HG02642 (cell line): ENCODE measurements around the gene ESR1.

Experiments used
- ATAC-seq: cut with Tn5 transposase; IDR thresholded peaks from one replicate; pipeline ENCODE4 v1.9.1; 2021; ENCODE audit warnings: mild to moderate bottlenecking; ENCODE audit not compliant: unreplicated experiment, poor library complexity

Gene ESR1

DNA sequence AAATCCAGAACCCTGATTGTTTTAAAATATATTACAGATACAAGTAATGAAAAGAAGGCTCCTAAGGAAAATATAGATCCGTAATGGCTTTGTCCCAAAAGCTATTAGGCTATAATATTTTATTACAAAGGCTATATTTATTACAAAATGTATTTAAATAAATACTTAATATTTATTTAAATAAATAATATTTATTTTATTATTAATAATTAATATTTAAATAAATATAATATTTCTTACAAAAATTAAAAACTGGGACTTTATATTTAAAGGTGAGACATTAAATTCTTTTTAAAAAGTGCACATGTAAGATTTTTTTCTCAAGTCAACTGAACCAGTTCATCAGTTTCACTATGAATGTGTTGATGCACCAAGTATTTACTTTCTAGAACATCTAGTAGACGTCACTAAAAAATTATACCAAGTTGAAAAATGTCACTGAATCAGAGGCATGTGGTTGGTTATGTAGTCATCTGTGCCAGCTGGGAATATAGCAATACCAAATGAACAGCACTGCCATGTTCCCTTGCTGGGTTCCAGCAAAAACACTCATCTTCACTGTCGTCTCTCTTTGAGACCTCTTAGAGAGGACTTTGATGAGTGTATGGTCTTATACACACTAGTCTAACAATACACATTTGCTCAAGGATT lies 278.9 kb downstream of the ESR1 start:
- ATAC-seq = no peak

DNA sequence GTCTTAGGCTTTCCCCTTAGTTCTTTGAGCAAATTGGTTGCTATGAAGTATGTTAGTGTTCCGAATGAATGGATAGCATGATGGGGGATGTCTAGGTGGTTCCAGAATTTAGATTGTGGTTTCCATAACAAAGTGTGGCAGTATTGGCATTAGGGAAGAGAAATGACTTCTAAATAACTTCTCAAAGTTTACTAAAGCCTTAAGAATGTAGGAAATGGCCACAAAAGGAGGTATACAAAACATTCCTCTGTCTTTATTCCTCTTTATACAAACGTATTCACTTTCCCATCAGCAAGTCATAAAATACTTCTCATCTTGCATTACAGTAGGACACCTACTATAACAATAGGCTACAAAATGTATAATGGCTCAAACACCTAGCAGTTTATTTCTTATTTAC lies 279.6 kb downstream of the ESR1 start:
- no peak for ATAC-seq

DNA sequence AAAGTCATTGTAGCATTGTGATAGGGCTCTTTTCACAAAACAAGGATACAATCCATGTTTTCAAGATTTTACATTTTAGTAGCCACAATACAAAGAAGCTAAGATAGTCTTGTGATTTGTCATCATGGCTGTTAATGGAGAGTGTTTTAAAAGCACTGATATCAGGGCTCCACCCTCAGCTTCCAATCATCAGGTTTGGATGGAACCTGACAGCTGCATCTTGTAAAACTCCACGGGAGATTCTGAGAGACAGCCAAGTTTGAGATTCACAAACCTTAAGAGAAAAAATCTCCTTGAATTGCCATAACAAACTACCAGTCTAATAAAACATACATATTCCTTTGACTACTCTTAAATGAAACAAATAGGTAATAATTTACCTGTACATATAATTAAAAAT lies 280.2 kb downstream of the ESR1 start:
- ATAC-seq = no peak

DNA sequence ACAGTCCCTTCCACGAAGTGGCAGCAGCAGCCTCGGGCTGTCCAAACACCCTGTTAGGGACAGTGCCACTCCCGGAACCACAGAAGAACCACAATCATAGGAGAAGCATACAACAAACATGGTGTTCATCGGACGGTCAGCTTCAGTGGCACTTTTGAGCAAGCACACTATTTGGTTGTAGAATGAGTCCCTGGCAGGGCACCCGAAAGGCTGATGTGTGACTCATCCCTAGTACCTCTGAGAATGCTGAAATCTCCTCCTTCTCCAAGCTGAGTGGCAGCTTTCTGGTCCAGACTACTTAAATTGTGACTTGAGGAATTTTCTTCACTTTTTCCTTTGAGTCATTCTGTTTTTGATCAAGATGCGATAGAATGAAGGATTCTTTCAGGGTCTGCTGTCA lies 282.5 kb downstream of the ESR1 start:
- ATAC-seq = no peak

DNA sequence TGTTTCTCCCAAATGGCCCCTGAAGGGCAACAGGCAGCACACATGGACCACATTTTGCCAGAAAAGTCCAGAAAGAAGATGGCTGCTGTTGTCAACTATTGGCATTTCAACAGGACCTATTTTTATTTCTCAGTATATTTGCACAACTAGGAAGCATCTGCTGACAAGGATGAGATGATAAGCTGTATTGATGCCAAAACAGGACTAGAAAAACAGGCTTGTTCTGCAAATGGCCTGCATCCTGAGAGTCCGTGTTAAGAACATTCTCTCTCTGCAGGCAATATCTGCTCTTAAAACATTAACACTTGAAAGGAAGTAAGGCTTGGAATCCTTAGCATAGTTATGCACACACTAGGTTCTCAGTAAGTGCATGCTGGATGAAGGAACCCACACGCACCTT lies 283.7 kb downstream of the ESR1 start:
- no peak for ATAC-seq

DNA sequence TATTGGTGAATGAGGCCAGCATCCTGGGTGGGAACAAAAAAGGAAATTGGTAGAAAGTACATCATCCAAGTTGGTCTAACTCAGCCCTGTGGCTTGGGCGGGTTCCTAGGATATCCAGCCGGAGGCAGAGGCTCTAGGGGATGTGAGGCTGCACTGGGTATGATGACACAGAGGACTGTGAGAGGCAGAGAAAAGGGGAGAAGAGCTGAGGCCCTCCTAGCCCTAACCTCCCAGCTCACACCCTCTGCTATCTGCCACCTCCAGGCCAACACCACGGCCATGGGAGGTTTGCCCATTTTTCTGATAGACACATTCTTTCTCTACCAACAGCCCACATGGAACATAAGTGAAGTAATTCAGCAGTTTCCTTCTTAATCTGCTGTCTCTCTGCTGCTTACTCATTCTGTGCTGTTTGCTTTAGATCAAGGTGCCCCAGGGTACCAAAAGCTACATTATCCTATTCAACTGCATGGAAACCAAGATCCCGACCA lies 284.4 kb downstream of the ESR1 start:
- no peak for ATAC-seq

DNA sequence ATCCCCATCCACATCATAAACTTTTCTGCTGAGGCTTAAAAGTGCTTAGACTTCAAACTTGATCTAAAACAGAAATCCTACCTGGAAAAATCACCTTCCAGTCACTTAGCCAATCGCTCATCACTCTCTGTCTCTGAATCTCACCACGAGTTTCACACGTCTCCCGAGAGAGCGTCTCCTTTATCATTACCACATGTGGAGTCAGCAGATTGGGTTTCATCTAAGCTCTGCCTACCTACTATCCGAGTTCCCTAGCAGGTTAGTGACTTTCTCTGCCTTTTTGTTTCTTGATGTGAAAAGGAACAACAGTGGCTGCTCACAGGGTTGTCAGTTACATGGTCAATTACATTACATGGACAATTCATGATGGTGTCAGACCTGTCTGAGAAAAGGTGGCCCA lies 286.2 kb downstream of the ESR1 start:
- no peak for ATAC-seq

DNA sequence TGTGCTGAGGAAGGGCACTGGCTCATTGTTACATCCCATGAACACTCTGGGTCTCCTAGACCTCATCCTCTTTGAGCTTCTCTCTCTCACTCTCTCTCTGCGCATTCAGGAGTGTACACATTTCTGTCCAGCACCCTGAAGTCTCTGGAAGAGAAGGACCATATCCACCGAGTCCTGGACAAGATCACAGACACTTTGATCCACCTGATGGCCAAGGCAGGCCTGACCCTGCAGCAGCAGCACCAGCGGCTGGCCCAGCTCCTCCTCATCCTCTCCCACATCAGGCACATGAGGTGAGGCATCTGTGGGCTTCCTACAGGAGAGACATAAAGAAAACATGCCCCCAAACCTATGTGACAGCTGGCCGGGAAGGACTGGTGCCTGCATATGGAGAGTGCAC lies 286.8 kb downstream of the ESR1 start:
- ATAC-seq = no peak

DNA sequence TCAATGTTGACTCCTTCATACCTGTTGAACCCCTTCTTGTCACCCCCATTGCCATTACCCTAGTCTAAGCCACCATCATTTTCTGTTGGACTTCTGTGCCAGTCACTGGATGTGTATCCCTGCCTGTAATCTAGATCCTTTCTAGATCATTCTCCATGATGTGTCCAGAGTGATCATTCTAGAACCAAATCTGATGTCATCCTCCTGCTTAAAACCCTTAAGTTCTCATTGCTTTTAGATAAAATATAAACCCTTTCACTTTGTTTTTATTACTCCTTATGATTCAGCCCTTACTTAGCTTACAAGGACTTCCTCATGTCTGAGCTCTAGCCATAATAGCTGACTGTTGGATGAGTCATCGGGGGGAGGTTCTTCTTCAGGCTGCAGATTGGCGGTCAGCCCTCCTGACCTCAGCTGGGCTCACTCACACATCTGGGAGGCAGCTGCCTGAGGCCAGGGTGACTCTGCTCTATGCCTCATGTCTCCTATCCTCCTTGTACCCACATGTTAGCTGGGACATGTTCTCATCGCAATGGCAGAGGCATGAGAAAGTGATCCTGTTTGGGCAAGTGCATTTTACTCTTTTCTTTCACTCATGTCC lies 287.6 kb downstream of the ESR1 start:
- no peak for ATAC-seq

DNA sequence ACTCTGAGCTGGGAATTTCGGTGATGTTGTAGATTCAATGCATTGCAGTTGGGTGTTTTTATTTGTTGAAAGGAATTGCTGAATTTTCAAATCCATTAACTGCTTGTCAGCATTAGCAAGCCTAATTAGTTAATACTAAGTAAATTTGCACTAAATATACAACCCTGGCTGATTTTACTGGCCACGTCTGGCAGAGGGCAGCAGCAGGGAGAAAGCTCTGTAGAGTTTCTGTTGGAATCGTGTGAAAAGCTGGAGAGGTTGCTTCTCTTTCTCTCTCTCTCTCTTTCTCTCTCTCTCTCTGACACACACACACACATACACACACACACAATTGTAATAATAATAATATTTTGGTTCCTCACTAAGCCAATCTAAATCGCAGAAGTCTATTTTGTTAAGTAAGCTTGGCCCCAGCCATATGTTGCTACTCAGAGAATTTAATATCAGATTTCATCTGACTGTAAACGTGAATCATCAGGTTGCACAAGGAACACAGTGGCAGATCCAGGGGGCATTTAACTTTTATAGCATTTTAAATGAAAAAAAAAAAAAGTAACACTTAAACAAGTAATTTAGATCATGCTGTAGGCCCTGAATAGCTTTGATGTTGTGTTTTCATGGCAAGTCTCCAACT lies 289.5 kb downstream of the ESR1 start:
- ATAC-seq = no peak

DNA sequence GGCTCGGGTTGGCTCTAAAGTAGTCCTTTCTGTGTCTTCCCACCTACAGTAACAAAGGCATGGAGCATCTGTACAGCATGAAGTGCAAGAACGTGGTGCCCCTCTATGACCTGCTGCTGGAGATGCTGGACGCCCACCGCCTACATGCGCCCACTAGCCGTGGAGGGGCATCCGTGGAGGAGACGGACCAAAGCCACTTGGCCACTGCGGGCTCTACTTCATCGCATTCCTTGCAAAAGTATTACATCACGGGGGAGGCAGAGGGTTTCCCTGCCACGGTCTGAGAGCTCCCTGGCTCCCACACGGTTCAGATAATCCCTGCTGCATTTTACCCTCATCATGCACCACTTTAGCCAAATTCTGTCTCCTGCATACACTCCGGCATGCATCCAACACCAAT lies 291.2 kb downstream of the ESR1 start:
- no peak for ATAC-seq

DNA sequence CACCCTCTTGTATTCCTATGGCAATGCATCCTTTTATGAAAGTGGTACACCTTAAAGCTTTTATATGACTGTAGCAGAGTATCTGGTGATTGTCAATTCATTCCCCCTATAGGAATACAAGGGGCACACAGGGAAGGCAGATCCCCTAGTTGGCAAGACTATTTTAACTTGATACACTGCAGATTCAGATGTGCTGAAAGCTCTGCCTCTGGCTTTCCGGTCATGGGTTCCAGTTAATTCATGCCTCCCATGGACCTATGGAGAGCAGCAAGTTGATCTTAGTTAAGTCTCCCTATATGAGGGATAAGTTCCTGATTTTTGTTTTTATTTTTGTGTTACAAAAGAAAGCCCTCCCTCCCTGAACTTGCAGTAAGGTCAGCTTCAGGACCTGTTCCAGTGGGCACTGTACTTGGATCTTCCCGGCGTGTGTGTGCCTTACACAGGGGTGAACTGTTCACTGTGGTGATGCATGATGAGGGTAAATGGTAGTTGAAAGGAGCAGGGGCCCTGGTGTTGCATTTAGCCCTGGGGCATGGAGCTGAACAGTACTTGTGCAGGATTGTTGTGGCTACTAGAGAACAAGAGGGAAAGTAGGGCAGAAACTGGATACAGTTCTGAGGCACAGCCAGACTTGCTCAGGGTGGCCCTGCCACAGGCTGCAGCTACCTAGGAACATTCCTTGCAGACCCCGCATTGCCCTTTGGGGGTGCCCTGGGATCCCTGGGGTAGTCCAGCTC lies 292.1 kb downstream of the ESR1 start:
- no peak for ATAC-seq

DNA sequence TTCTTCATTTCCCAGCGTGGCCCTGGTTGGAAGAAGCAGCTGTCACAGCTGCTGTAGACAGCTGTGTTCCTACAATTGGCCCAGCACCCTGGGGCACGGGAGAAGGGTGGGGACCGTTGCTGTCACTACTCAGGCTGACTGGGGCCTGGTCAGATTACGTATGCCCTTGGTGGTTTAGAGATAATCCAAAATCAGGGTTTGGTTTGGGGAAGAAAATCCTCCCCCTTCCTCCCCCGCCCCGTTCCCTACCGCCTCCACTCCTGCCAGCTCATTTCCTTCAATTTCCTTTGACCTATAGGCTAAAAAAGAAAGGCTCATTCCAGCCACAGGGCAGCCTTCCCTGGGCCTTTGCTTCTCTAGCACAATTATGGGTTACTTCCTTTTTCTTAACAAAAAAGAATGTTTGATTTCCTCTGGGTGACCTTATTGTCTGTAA lies 292.7 kb downstream of the ESR1 start:
- no peak for ATAC-seq

DNA sequence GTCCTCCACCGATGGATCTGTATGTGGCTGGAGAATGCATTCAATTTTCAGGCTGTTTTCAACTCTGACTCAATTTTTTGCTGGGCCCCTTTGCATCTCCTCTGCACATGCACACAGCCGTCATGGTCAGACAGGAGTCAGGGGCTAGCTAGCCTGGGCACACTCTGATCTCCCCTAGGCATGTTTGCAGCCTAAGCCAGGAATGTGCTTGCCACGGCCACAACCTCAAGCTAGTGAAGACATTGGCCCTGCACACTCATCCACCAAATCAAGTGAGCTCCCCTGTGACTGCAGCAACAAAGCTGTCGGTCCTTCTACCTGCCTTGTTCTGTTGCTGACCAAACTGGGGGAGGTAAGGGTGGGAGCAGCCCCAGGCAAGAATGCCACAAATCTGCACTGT lies 300.5 kb downstream of the ESR1 start:
- no peak for ATAC-seq

DNA sequence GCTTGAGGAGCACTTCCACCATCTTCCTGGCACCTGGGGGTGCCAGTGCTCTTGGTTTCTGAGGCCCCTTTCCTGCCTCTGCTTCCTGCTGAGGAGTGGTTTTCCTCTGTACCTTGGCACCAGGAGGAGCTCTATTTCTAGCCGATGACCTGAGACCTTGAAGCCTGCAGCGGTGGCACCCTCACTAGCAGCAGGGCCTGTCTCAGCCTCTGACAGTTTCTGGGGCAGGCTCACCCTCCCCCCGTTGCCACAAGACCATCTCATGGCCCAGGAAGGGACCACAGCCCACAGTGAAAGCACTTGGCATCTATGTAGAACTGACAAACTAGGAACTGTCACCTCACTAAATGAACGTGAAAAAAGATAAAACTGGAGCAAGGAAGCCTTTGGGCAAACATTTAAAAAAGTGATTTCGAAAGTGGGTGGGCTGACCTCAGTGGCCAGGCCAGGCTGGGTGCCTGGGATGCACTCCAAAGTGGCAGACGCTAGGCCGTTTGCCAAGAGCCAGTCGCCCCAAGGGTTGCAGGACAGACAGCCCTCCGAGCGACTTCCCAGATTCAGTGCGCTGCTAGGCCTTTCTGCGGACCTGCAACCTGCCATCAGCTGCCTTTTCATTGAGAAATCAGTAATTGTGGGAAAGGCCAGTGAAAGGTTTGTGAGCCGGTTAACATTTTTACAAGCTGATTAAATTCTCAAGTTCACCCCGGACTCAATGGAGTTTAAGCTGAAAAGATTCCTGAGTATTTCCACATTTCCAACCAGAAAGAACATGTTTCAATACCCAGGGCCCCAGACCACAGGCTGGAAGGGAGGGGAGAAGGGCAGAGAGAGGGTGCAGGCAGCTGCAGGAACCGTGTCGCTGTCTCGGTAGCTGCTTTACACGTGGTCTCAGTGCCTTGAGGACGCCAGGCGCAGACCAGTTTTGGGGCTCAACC lies 303.7 kb downstream of the ESR1 start:
- no peak for ATAC-seq

DNA sequence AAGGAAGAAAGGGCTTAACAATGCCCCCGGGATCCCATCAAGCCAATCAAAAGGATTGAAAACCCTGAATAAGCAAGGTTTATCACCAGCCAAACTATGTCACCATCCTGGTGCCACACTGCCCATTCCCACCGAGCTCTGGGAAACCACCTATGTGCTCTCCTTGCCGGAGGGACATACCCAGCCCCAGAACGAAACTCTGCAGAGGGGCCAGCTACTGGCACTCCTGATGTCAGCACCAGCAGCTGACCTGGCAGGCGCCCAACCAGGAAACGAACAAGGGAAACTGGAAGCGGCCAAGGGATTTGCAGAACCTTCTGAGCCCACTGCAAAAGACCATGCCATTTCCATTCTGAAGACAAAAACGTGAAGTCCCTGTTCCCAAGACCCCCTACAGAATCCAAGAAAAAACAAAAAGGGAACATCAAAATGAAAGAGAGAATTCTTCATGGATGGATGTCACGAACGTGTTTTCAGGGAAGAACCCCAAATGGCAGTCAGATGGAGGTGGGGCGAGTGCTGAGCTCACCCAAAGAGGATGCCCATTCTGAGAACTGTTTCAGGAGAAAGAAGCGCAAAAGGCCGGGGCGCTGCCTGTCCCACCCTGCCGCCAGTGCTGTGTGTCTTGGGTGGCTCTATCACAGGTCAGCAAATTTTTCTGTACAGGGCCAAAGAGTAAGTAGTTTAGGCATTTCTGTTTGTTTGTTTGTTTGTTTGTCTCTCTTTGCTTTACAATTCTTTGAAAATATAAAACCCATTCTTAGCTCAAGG lies 305.2 kb downstream of the ESR1 start:
- no peak for ATAC-seq

DNA sequence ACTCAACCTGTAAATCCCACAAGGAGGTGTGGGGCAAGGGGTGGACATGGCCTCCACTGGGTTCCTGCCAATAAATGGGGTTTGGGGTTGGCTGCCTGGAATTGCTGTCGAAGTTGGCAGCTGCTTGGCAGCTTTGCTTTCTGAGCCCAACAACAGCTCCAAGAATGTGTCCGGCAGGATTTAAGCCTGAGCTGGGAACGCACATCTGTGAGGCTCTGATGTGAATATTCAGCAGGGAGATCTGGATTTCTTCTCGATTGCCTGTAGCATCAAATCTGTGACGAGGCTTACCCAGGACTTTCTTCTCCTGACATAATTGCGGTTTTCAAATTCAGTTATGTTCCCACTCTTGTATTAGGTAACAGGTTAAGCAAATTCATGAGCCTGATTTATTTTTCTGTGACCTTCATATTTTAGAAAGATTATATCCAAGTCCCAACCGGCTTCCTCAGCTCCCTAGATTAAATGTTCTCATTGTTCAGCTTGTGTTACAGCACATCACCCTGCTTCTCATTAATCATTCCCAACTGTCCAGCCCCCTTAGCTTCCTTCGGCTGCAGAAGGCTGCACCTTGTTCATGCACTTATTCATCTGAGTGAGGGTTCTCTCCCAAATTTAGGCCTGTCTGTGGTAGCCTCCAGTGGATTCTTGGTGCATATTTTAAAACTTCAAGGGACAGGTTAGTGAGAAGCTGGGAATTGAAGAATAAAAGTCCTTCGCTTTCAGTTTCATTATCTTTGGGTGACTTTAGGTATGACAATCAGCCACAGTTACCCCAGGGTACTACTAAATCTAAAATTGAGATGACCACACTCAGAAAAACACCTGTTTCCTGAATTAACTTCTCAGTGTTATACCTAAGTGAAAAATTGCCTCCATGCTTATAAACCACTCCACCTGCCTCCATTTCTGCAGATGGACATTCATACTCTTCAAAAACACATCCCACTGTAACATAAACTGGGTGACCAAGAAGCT lies 310.0 kb downstream of the ESR1 start:
- peak; percentile 77 for ATAC-seq

DNA sequence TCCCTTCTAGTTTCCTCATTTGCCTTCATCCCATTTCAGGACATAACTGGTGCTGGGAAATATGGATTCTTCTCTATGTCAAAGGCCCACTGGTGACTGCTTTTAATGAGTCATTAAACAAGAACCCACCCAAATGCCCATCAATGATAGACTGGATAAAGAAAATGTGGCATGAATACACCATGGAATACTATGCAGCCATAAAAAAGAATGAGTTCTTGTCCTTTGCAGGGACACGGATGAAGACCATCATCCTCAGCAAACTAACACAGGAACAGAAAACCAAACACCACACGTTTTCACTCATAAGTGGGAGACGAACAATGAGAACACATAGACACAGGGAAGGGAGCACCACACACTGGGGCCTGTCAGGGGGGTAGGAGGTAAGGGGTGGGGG lies 310.7 kb downstream of the ESR1 start:
- ATAC-seq = no peak
